ENCODE data around the gene TAF8. TPM values are rescaled to one million over a fixed set of nuclear protein-coding genes. Genes with fewer than 3 reads are reported as not detected.

Gene TAF8, protein sequence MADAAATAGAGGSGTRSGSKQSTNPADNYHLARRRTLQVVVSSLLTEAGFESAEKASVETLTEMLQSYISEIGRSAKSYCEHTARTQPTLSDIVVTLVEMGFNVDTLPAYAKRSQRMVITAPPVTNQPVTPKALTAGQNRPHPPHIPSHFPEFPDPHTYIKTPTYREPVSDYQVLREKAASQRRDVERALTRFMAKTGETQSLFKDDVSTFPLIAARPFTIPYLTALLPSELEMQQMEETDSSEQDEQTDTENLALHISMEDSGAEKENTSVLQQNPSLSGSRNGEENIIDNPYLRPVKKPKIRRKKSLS
- 9.6 to 15.2 TPM (median 14.3 TPM) in 5 replicates for total RNA-seq (2022; extraction: Qiagen RNA extraction)

DNA sequence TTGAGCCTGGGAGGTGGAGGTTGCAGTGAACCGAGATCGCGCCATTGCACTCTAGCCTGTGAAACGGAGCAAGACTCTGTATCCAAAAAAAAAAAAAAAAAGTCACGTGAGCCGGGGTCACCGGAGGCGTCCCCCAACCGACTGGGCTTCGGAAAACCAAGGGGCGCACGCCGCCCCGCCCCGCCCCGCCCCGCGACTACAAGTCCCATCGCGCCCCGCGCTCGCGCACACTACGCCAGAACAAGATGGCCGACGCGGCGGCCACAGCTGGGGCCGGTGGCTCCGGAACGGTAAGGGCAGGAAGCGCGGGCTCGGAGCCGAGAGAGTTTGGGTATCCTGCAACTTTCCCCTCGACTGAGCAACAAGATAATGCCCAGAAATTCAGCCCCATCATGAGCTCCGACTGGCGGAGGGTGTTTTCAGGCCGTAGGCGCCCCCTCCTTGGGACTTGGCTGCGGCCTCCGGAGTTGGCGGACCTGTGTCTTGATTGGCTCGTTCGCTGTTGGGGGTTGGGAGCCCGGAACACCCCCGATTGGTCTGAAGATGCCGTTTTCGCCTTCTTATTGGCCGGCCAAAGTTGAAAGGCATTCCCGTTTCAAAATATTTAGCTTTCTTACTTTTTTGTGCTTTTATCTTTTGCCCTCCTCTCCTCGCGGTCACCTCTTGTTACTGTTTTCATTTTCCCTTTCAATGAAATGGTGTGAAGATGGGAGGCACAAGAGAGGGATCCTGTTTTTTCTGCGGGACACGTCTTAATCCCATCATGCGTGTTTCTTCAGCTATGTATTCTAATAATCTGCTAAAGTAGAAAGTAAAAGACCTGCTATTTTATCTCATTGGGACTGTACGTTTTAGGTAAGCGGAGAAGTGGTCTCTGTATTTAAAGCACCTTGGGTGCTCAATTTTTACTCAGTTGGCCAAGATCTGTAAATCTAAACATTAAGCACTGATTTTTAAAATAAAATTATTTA lies at the start of gene TAF8:
TAF8 (plus strand) TSS at position 228 of the 971 bp plus-strand sequence; CDS start at position 246, 18 bp downstream.

Other genes starting within 250 kb of the TAF8 start
- gene USP49, start 155.1 kb upstream of the TAF8 start, total RNA-seq (2022; extraction: Qiagen RNA extraction): 0.61 to 1.2 TPM (median 1.2 TPM) in 5 replicates
- gene MED20, start 129.4 kb upstream of the TAF8 start, total RNA-seq (2022; extraction: Qiagen RNA extraction): 14.1 to 15.6 TPM (median 15.1 TPM) in 5 replicates
- 35.0 to 40.7 TPM (median 36.6 TPM) in 5 replicates for gene BYSL, start 129.0 kb upstream of the TAF8 start, total RNA-seq (2022; extraction: Qiagen RNA extraction)
- gene CCND3, start 108.7 kb upstream of the TAF8 start, total RNA-seq (2022; extraction: Qiagen RNA extraction): 108 to 154 TPM (median 139 TPM) in 5 replicates
- 2.8 to 5.1 TPM (median 4.0 TPM) in 5 replicates for gene C6orf132, start 92.1 kb downstream of the TAF8 start, total RNA-seq (2022; extraction: Qiagen RNA extraction)
- gene GUCA1A, start 122.8 kb downstream of the TAF8 start, total RNA-seq (2022; extraction: Qiagen RNA extraction): not detected in 5 replicates
- 0.23 to 0.46 TPM (median 0.40 TPM) in 5 replicates for gene GUCA1B, start 144.4 kb downstream of the TAF8 start, total RNA-seq (2022; extraction: Qiagen RNA extraction)
- gene MRPS10, start 167.3 kb downstream of the TAF8 start, total RNA-seq (2022; extraction: Qiagen RNA extraction): 32.3 to 39.3 TPM (median 36.2 TPM) in 5 replicates